Measurements from ENCODE around the gene ANKRD18A. TPM values are rescaled to one million over a fixed set of nuclear protein-coding genes. Genes with fewer than 3 reads are reported as not detected.

Gene ANKRD18A
- total and polyA plus RNA-seq, 2 of the 13 experiments (the other 11 are each of a cell fraction or from before 2014, with no cell fraction given): 5.9 to 7.6 TPM

DNA sequence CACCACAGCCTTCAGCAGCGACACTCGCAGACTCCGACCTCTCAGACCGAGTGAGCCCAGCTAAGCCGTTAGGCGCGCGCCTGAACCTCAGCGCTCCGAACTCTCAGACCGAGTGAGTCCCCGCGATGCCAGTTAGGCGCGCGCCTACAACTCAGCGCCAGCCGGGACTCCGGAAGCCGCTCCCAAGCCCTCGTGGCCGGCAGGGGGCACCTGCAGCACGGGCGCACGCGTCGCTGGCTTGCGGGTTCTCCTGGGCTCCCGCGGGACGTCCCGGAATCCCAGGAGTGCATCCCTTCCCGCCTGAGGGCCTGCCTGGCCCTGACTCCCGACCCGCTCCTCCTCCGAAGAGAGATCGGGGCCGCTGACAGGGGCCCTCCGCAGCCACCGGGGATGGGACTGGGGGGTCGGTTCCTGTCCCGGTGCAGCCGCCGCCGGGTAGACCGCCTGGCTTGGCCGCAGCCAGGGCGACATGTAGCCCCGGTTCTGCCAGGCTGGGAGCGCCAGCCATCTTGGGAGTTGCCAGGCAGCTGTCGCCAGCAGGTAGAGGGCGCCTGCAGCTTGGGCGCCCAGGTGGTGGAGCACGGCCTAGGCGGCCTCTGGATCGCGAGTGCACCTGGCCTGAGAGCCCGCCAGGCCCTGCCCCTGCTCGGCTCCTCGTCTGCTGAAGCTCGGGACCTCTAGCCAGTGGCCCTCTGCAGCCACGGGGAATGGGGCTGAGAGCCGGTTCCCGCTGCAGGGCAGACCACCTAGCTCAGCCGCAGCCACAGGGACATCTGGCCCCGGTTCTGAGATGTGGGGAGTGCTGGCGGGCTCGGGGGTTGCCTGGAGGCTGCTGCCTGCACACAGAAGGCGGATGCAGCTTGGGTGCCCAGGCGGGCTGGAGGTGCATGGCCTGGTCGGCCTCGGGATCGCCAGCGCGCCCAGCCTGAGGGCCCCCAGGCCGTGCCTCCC, at the start of gene ANKRD18A (continued):
- TF ChIP-seq MLXIP (CRISPR knock-in tag; IDR thresholded peaks at IDR 0.05; ENCODE audit: borderline replicate concordance): peak; percentile 52; the same call in 1 of the 2 replicates
- TF ChIP-seq, protein P1, sequence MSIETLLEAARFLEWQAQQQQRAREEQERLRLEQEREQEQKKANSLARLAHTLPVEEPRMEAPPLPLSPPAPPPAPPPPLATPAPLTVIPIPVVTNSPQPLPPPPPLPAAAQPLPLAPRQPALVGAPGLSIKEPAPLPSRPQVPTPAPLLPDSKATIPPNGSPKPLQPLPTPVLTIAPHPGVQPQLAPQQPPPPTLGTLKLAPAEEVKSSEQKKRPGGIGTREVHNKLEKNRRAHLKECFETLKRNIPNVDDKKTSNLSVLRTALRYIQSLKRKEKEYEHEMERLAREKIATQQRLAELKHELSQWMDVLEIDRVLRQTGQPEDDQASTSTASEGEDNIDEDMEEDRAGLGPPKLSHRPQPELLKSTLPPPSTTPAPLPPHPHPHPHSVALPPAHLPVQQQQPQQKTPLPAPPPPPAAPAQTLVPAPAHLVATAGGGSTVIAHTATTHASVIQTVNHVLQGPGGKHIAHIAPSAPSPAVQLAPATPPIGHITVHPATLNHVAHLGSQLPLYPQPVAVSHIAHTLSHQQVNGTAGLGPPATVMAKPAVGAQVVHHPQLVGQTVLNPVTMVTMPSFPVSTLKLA (IDR thresholded peaks at IDR 0.05): peak; percentile 77
- TF ChIP-seq ZNF496 (CRISPR knock-in tag; IDR thresholded peaks at IDR 0.05; ENCODE audit: insufficient replicate concordance): no peak
- no peak for TF ChIP-seq HNRNPH1 (optimal IDR thresholded peaks at IDR 0.05; ENCODE audit: low read depth, low read length)
- peak; percentile 88; the same call in 1 of the 2 replicates for TF ChIP-seq ZNF136 (CRISPR knock-in tag; IDR thresholded peaks at IDR 0.05; ENCODE audit: low read depth)
- TF ChIP-seq KAT2B (IDR thresholded peaks at IDR 0.05; ENCODE audit: borderline replicate concordance, low read depth, low read length): no peak
- peak; percentile 93 for TF ChIP-seq ZNF543 (CRISPR knock-in tag; IDR thresholded peaks at IDR 0.05)
- no peak for TF ChIP-seq ZNF75D (CRISPR knock-in tag; IDR thresholded peaks at IDR 0.05; ENCODE audit: borderline replicate concordance)
- no peak for TF ChIP-seq MBD4 (IDR thresholded peaks at IDR 0.05; ENCODE audit: borderline replicate concordance, low read length)
- no peak for TF ChIP-seq DRAP1 (CRISPR knock-in tag; IDR thresholded peaks at IDR 0.05)
- peak; percentile 66 for TF ChIP-seq ZSCAN22 (CRISPR knock-in tag; IDR thresholded peaks at IDR 0.05)
- 0 out of 2 replicates have a peak, but pooled peaks have one; percentile 7 for TF ChIP-seq ZNF7 (CRISPR knock-in tag; IDR thresholded peaks at IDR 0.05)
- no peak; the same call in 1 of the 2 replicates for TF ChIP-seq SMC3 (IDR thresholded peaks at IDR 0.05; ENCODE audit: low read length)
- peak; percentile 91 for TF ChIP-seq RAD21 (CRISPR knock-in tag; IDR thresholded peaks at IDR 0.05)
- no peak for TF ChIP-seq SRSF4 (IDR thresholded peaks at IDR 0.05; ENCODE audit: low read depth, low read length, poor library complexity, severe bottlenecking)
- TF ChIP-seq KLF13 (CRISPR knock-in tag; IDR thresholded peaks at IDR 0.05): peak; percentile 37; the same call in 1 of the 2 replicates
- no peak for TF ChIP-seq ZNF770 (CRISPR knock-in tag; IDR thresholded peaks at IDR 0.05)
- TF ChIP-seq GATAD2A (CRISPR knock-in tag; IDR thresholded peaks at IDR 0.05): peak; percentile 72
- 0 out of 2 replicates have a peak, but pooled peaks have one; percentile 33 for TF ChIP-seq ZNF616 (CRISPR knock-in tag; IDR thresholded peaks at IDR 0.05; ENCODE audit: low read depth)
- TF ChIP-seq, protein P2, sequence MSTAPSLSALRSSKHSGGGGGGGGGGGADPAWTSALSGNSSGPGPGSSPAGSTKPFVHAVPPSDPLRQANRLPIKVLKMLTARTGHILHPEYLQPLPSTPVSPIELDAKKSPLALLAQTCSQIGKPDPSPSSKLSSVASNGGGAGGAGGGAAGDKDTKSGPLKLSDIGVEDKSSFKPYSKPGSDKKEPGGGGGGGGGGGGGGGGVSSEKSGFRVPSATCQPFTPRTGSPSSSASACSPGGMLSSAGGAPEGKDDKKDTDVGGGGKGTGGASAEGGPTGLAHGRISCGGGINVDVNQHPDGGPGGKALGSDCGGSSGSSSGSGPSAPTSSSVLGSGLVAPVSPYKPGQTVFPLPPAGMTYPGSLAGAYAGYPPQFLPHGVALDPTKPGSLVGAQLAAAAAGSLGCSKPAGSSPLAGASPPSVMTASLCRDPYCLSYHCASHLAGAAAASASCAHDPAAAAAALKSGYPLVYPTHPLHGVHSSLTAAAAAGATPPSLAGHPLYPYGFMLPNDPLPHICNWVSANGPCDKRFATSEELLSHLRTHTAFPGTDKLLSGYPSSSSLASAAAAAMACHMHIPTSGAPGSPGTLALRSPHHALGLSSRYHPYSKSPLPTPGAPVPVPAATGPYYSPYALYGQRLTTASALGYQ (CRISPR knock-in tag; IDR thresholded peaks at IDR 0.05): peak; percentile 43
